WERI-Rb-1 (cell line): ENCODE results near the gene CCBE1.

Experiments used
- DNase-seq: peaks from one replicate; pipeline ENCODE4 v3.0.0-alpha.2; 2020
- H3K27ac ChIP-seq: fragments of 250-450 bp; sonication (Bioruptor Pico); 2 replicates; pipeline ENCODE4 v1.5.1; 2020; ENCODE audit warnings: mild to moderate bottlenecking, moderate library complexity
- H3K27me3 ChIP-seq: fragments of 250-450 bp; sonication (Bioruptor Pico); 2 replicates; pipeline ENCODE4 v1.5.1; 2021; ENCODE audit warnings: mild to moderate bottlenecking, low read depth, moderate library complexity; ENCODE audit not compliant: insufficient read depth, severe bottlenecking
- H3K36me3 ChIP-seq: fragments of 250-450 bp; sonication (Bioruptor Pico); 2 replicates; pipeline ENCODE4 v1.5.1; 2020; ENCODE audit warnings: mild to moderate bottlenecking, moderate library complexity
- H3K4me3 ChIP-seq: 2 replicates; pipeline ENCODE4 v1.5.1; 2011; ENCODE audit warnings: low read depth, mild to moderate bottlenecking, control low read depth, low read length
- H3K9me3 ChIP-seq: fragments of 250-450 bp; sonication (Bioruptor Pico); 2 replicates; pipeline ENCODE4 v1.5.1; 2021; ENCODE audit warnings: mild to moderate bottlenecking, moderate library complexity; ENCODE audit not compliant: severe bottlenecking
- CTCF ChIP-seq: IDR thresholded peaks from 2 replicates; pipeline ENCODE4 v1.5.1; 2011; ENCODE audit warnings: low read depth, mild to moderate bottlenecking, control low read depth, inconsistent platforms, low read length

The CCBE1 gene

GRCh38 chr18:59547581-59548182 is 149.5 kb downstream of the CCBE1 start:
- DNase-seq = no peak
- no peaks in the 10 kb centered on the region for H3K9me3 ChIP-seq
- no peaks in the 10 kb centered on the region for H3K27me3 ChIP-seq
- no peak overlapping the region for H3K4me3 ChIP-seq
- no peak overlapping the region for H3K27ac ChIP-seq
- TF ChIP-seq CTCF = no peak
- no peaks in the 10 kb centered on the region for H3K36me3 ChIP-seq

- no peak for TF ChIP-seq CTCF
- H3K27ac ChIP-seq = no peak overlapping the region
- H3K9me3 ChIP-seq = no peaks in the 10 kb centered on the region
- H3K36me3 ChIP-seq = no peaks in the 10 kb centered on the region
- DNase-seq = no peak
- H3K4me3 ChIP-seq = no peak overlapping the region
- H3K27me3 ChIP-seq = no peaks in the 10 kb centered on the region
Observed at GRCh38 chr18:59546188-59546587, 151.0 kb downstream of the CCBE1 start.

GRCh38 chr18:59540780-59541179 is 156.4 kb downstream of the CCBE1 start:
- H3K9me3 ChIP-seq = no peaks in the 10 kb centered on the region
- H3K4me3 ChIP-seq = no peak overlapping the region
- no peaks in the 10 kb centered on the region for H3K36me3 ChIP-seq
- H3K27ac ChIP-seq = no peak overlapping the region
- no peak for DNase-seq
- no peak for TF ChIP-seq CTCF
- H3K27me3 ChIP-seq = no peaks in the 10 kb centered on the region

GRCh38 chr18:59540346-59540745 is 156.9 kb downstream of the CCBE1 start:
- Histone ChIP-seq H3K9me3 (no peaks in the 10 kb centered on the region), H3K27me3 (no peaks in the 10 kb centered on the region), H3K27ac (no peak overlapping the region), H3K4me3 (no peak overlapping the region), H3K36me3 (no peaks in the 10 kb centered on the region)
- DNase-seq = no peak
- no peak for TF ChIP-seq CTCF

- Histone ChIP-seq H3K4me3 (no peak overlapping the region), H3K9me3 (no peaks in the 10 kb centered on the region), H3K27ac (no peak overlapping the region), H3K27me3 (no peaks in the 10 kb centered on the region), H3K36me3 (no peaks in the 10 kb centered on the region)
- no peak for DNase-seq
- TF ChIP-seq CTCF = no peak
Observed at GRCh38 chr18:59539108-59539507, 158.1 kb downstream of the CCBE1 start.

GRCh38 chr18:59537579-59537978 is 159.6 kb downstream of the CCBE1 start:
- no peak overlapping the region for H3K4me3 ChIP-seq
- no peak for TF ChIP-seq CTCF
- H3K9me3 ChIP-seq = no peaks in the 10 kb centered on the region
- H3K27ac ChIP-seq = no peak overlapping the region
- DNase-seq = no peak
- H3K27me3 ChIP-seq = no peaks in the 10 kb centered on the region
- no peaks in the 10 kb centered on the region for H3K36me3 ChIP-seq
